Stomach (tissue), 4 donors: Measurements from ENCODE around the gene PKNOX2.

Source experiments
- CTCF ChIP-seq, 7 experiments: fragments of 450-650 bp in 4 of 7; fragments of 200-600 bp in 3 of 7; sonication (generic) in 3 of 7; IDR thresholded peaks; one replicate each; pipeline ENCODE4 v1.5.1; 2016 to 2019; ENCODE audit warnings: antibody characterized with exemption in 7 of 7, control low read depth in 2 of 7, mild to moderate bottlenecking in 1 of 7
- POLR2A ChIP-seq, 4 donors: fragments of 450-650 bp; IDR thresholded peaks; one replicate each; pipeline ENCODE4 v1.6.1; 2016; ENCODE audit warnings: antibody characterized with exemption in 4 of 4, control low read depth in 2 of 4, mild to moderate bottlenecking in 1 of 4, moderate library complexity in 1 of 4
- POLR2AphosphoS5 ChIP-seq, 3 donors: sonication (generic); formaldehyde crosslinking; IDR thresholded peaks; one replicate each; pipeline ENCODE4 v1.6.1; 2016; ENCODE audit warnings: antibody characterized with exemption in 3 of 3

- no peak for TF ChIP-seq CTCF (IDR thresholded peaks at IDR 0.05)
- no peak for TF ChIP-seq POLR2A (IDR thresholded peaks at IDR 0.05)
- TF ChIP-seq POLR2AphosphoS5 (IDR thresholded peaks at IDR 0.05), result no peak
These were observed 1.8 kb upstream of the PKNOX2 start for GRCh38 chr11:125162743-125163142.
